Measurements from ENCODE around the gene IFI16.

GRCh38 chr1:159091607-159092031 lies 81.9 kb downstream of the IFI16 start:
- TF ChIP-seq SIX5 (IDR thresholded peaks at IDR 0.05; ENCODE audit: low read depth, low read length, severe bottlenecking) (no peak), POLR2AphosphoS5 (IDR thresholded peaks at IDR 0.05; ENCODE audit: low read length) (no peak), MYC (IDR thresholded peaks at IDR 0.05; ENCODE audit: insufficient read depth, insufficient read length, insufficient replicate concordance, low read length, severe bottlenecking) (no peak), TARDBP (IDR thresholded peaks at IDR 0.05; ENCODE audit: borderline replicate concordance) (no peak), POLR2A (IDR thresholded peaks at IDR 0.05; ENCODE audit: low read depth, low read length) (no peak), BHLHE40 (IDR thresholded peaks at IDR 0.05; ENCODE audit: borderline replicate concordance in 1 of 2, low read depth in 2 of 2, low read length in 1 of 2) (no peak), SREBF2 (IDR thresholded peaks at IDR 0.05; ENCODE audit: low read length) (no peak)
